Limb (tissue), 2 donors: ENCODE measurements around the gene RFX6.

Experiments
- DNase-seq, 2 donors: peaks; one replicate each; pipeline ENCODE4 v3.0.0-alpha.2; 2016; ENCODE audit errors: extremely low spot score in 2 of 2

The RFX6 gene

DNA sequence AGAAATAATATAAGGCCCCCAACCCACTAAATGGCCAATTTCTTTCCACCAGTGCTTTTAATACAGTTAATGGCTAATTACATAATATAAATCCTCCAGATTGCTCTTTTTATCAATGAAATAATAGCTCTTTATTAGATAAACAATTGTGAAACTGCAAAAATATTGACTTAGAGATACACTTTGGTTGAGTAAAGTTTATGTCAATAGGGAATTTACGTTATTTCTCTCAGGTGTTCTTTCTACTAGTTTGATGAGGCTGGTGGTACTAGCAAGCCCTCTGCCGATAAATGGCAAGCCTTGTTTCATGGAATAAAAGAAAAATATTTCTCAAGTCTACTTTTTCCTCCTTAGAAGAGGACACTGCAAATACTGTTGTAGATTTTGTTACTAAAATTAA, 18.9 kb downstream of the RFX6 start:
- no peak for DNase-seq

DNA sequence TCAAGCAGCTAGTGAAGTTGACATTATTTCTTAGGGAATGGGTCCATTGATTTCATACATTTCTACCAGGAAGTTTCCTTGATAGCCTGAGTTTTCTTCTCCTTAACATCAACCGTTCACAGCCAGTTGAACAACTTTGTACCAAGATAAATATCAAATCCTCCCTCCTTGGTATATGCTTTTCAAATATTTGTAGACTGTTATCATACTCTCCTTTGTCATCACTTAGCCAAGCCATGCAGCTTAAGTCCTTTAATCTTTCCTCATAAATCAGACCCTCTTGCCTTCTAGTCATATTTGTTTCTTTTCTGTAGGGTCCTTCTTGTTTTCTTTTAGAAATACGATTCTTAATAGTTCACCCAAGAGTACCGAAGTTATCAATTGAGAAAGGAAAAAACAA, 25.6 kb downstream of the RFX6 start:
- DNase-seq = no peak

DNA sequence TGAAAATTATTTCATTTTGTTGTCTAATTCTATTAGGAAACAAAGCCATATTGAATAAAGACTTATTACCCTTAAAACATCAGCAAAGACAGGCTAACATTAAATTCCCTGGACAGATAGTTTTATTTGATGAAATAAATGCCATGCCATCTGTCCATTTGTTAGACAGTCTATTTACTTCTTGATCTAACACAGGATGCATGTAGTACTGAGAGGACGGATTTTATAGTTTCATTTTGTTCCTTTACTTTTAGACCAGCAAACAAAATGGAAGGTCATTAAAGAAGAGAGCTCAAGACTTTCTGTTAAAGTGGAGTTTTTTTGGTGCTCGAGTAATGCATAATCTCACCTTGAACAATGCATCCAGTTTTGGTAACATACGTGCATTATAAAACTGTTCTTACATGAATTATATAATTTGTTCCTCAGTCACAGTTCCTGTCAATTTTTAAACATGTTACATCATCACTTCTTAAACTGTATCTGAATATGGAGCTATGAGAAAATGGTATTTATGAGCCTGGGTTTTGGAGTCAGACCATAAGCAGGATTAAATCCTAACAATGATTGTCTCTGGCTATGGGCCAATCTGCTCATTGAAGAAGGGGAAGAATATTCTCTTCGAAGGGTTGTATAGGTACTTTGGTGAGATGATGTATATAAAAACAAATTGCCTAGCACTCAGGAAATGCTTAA, 46.0 kb downstream of the RFX6 start:
- DNase-seq = no peak

DNA sequence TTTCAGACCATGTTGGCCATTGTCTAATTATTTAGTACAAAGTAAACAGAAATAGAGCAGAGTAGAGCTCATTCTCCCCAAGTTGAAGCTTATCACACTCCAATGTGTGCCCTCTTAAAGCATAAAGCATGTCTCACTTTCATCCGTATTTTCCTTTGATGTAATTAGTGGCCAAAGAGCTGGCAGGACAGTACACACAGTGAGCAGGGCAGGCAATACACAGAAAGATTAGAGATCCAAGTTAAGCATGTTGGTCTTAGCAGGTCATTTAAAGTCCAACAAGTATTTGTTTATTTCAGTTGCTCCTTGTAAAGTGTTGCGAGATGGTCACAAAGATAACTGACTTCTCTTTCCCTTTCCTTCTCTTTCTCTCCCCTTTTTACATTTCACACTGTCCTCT, 47.2 kb downstream of the RFX6 start:
- DNase-seq = no peak

DNA sequence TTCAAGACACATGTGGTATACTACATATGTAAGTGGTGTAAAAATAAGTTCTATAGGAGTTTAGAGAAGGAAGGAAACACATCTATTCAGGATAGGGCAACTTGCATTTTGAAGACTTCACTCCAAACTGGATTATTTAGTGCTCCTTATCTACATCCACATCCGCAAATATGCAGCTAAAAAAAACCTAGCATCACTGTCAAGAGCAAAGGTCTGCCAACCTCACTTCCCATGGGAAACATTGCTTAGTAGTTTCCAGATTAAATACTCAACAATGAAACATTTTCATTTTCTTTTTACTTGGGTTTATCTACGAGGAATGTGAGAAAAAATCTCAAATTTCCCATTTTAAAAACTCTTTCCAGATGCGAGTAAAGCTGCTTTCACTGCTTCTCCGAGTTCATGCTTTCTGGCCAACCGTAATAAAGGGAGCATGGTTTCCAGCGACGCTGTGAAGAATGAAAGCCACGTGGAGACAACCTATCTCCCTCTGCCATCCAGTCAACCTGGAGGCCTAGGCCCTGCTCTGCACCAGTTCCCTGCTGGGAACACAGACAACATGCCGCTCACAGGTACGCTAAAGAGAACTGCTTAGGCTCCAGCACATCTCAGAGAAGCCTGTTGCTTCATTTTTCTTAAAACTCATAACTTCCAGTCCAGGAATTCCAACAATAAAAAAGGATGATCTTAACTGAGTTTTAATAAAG, 48.2 kb downstream of the RFX6 start:
- peak in 1 of 2 donors; percentile 10 for DNase-seq

DNA sequence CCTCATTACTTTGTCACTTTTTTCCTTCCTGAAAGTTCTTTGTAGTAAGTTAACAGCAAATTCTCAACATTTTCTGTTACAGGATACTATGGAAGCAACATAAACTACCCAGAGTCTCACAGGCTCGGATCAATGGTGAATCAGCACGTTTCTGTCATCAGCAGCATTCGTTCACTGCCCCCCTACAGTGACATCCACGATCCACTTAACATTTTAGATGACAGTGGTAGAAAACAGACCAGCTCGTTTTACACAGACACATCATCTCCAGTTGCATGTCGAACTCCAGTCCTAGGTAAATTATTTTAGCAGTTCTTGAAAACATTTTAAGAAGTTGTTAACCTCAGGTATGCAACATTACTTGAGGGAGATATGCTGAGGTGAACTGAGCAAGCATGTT, 51.6 kb downstream of the RFX6 start:
- DNase-seq = no peak

DNA sequence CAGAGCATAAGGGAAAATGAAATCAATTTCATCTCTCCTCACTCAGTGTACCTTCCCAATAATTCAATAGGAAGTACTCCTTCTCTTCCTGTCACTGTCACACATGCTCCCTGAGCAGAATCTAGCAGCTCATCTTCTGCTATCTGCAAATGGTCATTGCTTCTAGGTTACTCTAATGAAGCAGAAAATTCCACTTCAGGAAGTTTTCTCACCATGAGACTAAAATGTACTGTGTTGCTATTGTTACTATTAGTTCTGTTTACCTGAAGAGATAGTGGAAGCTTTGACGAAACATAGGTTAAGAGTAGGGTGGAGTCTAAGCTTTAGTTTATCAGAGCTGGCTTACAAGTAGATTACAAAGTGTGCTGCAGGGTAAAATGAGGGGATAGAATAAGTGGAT, 52.8 kb downstream of the RFX6 start:
- no peak for DNase-seq

DNA sequence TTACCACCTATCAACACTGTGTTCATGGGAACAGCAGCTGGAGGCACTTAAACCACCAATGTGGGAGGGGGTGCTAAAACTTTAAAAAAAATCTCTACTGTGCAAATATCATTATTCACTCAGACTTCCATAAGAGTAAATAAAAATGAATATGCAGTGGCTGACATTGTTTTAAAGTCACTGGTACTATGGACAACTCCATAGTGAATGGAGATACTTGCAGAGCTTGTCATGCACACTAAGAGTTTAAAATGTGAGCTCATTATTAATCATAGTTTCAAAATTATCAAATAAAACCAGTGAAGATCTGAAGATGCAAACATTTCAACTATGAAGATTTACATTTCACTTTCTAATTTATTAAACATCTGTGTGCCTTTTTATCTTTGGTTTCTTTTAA, 54.4 kb downstream of the RFX6 start:
- DNase-seq = no peak

DNA sequence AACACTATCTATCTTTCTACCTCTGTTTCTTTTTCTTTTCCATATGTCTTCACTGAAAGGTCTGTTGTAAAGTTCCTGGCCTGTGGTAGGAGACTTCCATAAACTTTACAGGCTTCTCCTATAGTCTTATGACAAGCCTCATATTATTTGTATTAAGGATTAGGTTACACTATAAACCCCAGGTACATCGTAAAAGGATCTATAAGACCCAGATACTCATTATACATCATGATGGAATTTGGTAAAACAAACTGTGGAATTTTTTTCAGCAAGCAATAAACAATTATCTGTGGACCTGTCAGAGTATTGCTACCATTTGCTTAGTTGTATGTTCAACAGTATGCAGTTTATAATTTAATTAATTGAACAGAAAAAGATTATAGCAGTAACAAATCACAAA, 55.5 kb downstream of the RFX6 start:
- DNase-seq = no peak

DNA sequence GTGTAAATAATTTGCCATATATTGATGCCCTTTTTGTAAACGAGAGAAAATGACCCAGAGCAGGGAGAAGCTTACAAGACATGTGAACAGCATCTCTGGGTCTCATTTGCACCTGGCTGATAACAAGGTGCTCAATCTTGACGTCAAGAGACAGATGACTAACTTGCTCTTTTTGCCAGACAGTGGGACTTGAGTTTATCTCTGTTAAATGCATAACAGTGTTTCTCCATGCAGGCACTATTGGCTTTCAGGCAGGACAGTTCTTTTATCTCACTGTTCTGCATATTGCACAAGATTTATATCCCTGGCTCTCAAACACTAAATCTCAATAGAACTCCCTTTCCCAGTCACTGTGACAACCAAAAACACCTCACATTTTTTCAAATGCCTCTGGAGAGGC, 56.4 kb downstream of the RFX6 start:
- DNase-seq = no peak

DNA sequence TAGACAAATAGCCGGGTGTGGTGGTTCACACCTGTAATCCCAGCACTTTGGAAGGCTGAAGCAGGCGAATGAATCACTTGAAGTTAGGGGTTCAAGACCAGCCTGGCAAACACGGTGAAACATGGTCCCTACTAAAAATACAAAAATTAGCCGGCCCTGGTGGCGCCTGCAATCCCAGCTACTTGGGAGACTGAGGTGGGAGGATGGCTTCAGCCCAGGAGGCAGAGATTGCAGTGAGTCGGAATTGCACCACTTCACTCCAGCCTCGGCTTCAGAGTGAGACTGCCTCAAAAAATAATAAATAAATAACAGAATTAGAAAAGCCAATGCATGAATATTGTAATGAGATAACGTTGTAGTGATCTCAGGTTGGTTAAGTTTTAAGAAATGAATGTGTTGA, 61.3 kb downstream of the RFX6 start:
- no peak for DNase-seq

DNA sequence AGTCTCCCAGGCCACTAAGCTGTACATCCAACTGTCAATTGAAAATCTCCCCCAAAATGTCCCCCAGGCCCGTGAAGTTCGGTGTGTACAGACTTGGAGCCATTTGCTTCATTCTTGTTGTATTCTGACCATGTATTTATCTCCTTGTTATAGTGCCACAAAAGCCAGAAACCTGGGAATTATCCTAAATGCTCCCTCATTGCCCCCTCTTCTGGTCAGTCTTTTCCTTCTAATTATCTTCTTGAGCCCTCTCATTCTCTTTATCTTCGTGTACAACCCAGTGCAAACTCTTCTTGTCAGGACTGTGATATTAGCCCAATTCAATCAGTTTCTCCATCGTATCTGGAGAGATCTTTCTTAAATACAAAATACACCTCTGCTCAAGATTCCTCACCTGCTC, 64.7 kb downstream of the RFX6 start:
- no peak for DNase-seq

DNA sequence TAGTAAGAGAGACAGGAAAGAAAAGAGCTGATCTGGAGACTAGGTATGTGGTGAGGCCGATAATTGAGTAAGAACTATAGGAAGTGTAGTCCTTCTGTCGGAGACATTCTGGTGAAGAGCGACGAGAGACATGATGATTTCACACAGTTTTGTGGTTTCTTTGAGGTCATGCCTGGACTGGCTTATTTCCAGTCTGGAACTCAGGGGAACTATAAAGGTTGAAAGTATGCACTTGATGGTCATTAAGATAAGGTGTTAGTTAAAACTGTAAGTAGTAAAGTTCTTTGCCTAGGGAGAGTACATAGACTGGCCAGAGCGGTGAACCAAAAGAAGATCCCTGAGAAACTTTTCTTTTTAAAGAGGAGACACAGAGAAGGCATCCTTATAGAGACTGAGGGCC, 68.8 kb downstream of the RFX6 start:
- DNase-seq = no peak

DNA sequence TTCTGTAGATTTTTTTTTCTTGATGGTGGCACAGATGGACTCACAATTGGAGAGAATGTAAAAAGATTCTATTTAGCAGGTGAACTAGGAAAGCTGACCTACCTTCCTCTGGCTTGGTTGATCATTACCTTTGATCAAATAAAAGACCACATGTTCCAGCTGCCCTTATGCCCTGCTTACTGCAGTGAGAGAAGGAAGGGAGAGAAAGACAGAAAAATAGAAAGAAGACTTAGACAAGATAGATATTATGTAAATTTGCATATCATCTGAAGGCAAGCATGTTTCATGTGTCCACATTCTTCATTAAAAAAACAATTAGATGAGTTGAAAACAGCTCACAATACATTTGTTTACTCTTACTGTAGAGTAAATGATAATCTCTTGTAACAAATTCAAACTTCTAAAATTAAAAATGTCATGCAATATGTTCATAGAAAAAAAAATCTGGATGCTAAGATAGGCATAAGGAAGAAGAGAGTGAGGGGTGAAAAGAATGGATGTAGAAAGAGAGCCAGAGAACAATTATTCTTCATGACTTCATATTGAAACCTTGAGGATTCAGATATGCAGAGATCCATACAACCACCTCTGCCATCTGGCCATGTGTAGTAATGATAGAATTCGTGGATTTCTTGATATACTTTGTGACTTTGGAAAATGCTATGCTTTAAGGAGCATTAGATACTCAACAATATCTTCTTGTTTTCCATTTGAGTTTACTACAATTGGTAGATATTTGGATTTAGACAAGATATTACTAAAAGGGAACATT, 71.7 kb downstream of the RFX6 start:
- no peak for DNase-seq

DNA sequence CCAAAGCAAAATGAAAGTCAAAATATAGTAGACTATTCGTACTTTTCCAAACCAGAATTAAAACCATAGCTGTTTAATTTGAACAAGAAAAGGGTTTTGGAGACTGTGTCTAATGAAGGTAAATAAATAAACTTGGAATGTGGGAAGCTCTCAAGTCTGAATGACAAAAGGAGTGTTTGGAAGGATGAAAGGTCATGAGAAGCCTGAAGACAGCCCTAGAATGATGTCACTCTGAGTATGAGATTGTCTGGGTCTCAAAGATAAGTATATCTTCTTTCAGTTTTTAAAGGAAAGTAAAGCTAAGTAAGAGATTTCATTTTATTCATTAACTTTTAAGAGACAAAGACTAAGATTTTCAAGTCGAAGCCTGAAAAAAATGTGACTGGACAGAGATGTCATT, 72.9 kb downstream of the RFX6 start:
- no peak for DNase-seq

DNA sequence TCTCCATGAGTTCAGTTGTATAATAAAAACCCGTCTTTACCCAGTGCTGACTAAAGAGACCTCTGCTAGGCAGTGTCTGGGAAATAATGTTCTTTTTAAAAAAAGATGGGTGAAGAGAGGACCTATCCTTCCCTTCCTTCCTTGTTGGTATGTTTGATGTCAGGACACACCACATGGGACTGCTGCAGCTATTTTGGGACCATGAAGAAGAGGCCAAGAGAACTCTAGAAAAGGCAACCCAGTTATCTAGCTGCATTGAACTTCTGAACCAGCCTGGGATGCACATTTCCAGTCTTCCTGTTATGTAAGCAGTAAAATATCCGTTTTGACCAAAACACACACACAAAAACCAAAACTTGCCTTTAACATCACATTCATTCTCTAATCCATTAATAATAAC, 77.3 kb downstream of the RFX6 start:
- DNase-seq = no peak

DNA sequence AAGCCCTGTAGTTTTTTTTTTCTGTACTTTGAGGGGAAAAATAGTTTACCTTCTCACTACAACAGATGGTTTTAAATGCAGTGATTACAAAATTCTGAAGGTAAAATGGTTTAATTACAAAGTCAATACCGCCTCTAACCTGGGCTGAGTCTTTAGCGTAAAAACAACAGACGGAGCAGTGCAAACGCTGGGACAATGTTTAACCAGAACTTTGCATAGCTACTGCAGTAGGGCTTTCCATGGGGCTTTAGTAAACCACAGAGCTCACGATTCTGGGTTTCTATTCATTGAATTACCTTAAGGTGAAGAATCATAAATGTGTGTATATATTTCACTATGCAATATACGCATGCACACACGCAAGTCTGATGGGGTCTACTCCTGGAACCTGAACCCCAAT, 77.9 kb downstream of the RFX6 start:
- DNase-seq = no peak

DNA sequence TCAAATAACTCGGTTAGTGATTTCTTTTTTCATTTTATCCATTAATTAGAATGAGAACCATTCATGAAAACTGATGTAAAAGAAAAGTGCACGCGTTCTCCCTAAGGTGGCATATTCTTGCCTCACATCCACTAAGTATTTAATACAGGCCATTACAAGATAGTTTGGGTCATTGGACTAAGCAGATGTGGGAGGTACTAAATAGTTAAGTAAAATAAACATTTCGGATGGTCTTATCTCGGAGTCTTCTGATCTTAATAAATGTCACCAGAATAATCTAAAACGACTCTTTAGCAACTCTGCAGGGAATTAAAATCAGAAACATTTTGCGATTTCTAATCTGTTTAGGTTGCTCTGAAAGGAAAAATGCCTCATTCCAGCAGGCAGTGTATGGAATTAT, 78.7 kb downstream of the RFX6 start:
- DNase-seq = no peak

DNA sequence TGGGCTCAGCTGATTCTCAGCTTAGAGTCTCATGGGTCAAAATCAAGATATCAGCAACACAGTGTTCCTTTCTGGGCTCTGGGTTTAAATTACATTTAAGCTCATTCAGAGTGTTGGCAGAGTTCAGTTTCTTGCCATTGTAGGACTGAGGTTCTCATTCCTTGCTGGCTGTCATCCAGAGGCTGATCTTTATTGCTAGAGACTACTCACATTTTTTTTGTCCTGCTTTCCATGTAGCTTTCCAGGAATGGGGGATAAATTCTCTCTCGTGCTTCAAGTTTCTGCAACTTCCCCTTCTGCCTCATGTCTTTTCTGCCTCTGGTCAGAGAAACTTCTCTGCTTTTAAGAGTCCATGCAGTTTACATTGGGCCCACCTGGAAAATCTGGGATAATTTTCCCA, 86.9 kb downstream of the RFX6 start:
- DNase-seq = peak in 1 of 2 donors; percentile 18

DNA sequence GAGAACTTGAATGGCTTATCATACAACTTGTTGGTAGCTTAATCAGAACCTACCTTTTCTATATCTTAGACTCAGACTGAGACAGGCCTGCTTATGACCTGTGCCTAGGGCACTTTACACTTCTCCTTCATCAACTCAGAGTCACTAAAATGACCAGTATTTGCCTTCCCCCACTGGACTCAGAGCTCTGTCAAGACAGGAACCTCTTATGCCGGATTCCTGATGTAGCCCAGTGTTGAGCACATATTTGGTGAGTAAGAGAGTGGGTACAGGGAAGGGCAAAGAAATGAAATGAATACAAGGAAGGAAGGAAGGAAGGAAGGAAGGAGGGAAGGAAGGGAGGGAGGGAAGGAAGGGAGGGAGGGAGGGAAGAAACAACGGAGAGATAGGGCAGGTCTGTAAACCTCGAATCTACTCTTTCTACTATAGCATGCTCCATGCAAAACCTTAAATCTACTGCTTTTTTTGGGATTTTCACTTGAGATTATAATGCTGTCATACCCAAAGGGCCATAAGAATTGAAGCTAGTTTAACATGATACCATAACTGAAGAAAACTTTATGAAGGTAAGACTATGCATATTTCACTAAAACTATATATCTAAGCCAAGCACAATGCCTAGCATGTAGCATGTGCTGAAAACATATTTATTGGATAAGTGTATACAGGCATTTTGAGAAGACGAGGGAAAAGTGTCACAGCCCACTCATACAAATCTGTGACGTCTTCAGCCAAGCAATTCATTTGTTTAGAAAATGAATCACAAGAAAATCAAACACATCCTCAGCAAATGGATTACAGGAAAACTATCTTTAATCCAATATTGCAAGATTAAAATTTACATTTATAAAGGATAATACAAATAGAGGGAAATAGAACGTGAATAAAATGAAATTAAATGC, 89.9 kb downstream of the RFX6 start:
- no peak for DNase-seq

DNA sequence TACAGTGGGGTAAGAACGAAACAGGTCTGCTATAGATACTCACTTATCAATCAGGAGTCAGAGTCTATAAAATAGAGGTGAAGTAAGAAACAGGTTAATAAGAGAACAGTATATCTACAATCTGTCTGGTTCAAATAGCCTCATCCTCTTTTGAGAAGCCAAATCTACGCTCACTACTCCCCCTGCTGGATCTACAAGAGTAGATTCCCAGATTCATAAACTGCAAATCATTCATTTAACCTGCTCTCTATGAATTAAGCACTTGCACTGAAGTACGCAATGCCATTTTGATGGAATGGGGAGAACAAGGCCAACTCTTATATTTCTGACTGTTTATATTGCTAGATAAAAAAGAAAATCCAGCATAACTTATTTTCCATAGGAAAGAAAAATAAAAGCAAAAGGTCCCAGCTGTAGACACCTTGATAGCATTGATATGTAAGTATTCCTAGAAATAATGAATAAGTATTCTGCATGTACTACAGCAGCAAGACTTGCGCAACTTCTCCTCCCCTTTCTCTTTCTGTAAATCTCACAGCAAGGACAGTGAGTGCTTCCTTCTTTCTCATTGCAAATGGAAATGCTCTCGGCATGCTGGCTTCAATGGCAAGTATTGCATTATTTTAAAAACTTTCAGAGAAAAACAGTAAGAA, 92.3 kb downstream of the RFX6 start:
- DNase-seq = peak in 1 of 2 donors; percentile 33
